GM18909 (cell line): ENCODE measurements around the gene HNRNPR.
A peak's percentile ranks its signal among the peaks of the same experiment; 100 is the strongest.

ENCODE experiments used
- ATAC-seq: cut with Tn5 transposase; IDR thresholded peaks from one replicate; pipeline ENCODE4 v1.9.1; 2021; ENCODE audit warnings: mild to moderate bottlenecking; ENCODE audit not compliant: unreplicated experiment, poor library complexity

The HNRNPR gene

DNA sequence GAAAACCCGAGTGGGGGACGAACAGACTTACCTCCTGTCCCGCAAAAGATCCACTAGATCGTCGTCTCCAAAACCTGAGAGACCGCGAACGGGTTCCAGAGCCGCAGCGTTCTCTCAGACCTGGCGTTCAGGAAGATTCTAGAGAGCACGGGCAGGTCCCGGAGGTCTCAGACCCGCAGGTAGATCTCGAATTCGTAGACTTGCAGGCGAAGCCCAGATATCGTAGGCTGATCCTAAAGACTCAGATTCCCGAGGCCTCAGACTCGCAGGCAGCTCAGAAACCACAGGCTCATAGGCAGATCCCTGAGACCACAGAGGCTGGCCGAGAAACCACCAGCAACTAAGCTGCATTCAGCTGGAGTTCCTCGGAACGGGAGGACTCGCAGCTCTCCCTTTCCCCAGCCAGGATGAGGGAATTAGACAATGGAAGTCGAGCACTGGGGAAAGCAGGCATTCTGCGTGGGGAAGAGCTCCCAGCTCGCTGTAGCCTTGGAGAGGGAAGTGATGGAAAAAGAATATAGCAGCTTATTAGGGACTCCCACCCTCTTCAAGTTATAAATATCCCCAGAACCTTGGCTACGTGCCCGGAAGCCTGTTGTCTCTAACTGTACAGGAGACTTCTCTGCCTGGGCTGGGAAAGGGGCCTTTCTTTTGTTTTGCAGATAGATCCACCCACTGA lies 25.4 kb upstream of the HNRNPR start, which contains the start of gene ZNF436:
Gene ZNF436, minus strand, starts transcription at position 502 of the 679 bp plus-strand sequence. CDS start 1,831 bp downstream, outside the sequence.
- ATAC-seq, result no peak

DNA sequence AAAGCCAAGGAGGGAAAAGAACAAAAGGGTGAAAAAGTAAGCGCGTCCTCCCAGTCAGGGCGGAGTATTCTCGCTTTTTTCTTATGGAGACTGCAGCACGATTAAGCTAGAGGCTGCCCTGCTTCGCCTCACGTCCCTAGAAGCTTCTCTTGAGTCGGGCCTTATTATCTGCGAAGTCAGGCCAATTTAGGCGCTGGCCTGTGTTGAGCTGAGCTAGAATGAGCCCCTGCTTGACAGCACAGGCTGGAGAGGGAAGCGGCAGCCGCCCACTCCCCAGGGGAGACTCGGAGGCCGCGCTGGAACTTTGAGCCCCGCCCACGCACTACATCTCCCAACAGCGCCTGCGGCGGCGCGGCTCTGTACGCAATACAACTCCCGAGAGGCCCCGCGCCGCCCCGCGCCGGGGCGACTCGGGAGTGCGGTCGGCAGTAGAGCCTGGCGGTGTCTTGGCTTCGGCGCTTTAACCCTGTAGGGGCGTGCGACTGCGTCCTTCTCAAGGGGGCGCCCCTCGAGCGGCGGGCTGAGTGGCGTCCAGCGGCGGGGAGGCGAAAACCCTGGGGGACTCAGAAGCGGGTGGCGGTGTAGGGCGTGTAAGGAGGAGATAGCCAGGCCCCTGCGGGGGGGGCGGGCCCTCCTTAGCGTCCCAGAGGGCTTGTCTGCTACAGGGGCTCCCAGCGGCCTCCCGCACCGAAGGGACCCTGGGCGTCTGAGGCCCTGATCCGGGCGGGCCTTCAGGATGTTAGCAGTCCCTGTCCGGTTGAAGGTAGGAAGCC lies 24.7 kb upstream of the HNRNPR start:
- ATAC-seq, result peak; percentile 73

DNA sequence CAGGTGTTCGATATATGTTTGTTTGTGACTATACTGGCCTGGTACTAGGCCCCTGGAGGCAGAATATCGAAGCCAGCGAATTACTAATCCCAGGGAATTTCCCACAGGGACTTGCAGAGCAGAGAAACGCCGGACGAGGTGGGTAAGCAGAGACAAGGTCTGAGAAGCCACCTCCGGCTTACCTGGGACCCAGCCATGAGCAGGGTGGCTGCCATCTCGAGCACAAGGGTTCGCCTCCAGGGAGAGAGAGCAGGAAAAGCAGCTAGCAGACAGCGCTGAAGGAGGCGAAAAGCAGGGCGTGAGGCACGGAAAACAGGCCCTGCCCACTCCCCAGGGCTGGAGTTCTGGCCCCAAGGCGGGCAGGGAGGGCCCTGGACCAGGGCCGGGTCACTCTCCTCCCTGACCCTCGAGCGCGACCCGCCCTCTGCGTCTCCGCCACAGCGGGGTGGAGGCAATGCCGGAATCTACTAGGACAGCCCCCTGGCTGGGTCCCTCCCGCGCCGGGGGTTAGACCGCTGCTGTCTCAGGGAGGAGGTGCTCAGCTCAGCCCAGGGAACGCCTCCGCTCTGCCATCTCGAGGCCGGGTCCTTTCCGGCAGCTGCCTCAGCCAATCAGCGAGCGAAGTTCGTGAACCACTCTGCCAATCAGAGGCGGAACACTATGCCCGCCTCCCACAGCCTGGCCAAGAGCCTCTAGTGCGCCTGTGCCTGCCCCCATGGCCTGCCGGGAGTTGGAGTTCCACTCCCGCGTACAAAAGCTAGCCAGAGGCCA lies 23.9 kb upstream of the HNRNPR start:
- ATAC-seq, result peak; percentile 91

- ATAC-seq, result no peak
These were observed 23.3 kb upstream of the HNRNPR start for GRCh38 chr1:23367451-23367790.

DNA sequence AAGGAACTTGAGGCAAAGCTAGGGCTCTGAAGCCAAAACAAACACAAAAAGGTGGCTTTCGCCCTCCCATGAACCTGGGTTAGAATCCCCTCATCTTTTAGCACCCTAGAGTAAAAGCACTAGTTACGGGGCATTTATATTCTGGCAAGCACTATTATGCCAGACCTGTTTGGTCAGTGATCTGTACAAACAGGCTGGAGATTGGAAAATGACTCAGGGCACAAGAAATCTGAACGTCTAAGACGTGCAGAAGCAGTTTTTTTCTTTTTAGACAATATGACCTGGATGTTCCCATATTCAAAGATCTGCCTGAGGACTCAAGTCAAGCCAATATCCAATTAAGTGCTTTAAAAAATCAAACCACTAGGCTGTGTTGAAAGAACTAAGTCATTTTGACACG lies 22.5 kb upstream of the HNRNPR start:
- ATAC-seq, result no peak

DNA sequence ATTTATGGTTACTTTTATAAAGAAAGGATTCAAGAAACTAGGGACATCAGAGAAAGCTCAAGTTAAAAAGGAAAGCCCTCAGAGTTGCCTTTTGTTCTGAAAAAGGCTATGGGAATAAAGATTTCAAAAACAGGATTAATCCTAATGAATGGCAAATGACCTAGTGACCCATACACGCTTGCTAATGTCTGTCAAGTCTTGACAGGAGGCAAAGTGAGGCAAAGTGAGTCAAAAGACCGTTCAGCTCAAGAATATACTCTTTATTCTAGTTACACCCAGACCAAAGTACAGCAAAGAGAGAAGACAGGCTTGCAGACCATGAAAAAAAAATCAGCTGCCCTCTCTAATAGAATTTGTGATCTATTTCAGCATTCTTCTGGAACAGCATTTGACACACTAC lies 22.1 kb upstream of the HNRNPR start:
- no peak for ATAC-seq

- ATAC-seq, result no peak
These were observed 18.2 kb upstream of the HNRNPR start for GRCh38 chr1:23362218-23362713.

- no peak for ATAC-seq
These were observed 14.3 kb upstream of the HNRNPR start for GRCh38 chr1:23358310-23358875.

- ATAC-seq, result no peak
These were observed 13.2 kb upstream of the HNRNPR start for GRCh38 chr1:23357138-23357908.

- no peak for ATAC-seq
These were observed 12.5 kb upstream of the HNRNPR start for GRCh38 chr1:23356471-23357137.

DNA sequence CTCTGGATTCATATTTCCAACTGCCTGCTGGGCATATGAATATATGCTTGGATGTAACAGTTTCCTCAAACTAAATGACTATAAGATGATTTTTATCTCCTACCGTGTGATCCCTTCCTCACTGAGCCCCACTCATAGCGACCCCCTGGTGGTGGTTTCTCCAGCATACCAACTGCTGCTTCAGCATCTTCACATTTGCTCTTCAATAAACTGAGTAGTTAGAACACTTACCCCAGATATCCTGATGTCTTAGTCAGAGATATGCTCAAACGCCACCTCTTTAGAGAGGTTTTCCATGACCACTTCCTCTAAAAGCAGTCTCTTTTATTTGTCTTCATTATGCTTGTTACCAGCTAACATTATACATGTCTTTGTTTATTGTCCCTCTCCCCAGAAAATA lies 10.2 kb upstream of the HNRNPR start:
- ATAC-seq, result no peak

GRCh38 chr1:23352096-23352695 lies 8.1 kb upstream of the HNRNPR start:
- no peak for ATAC-seq

DNA sequence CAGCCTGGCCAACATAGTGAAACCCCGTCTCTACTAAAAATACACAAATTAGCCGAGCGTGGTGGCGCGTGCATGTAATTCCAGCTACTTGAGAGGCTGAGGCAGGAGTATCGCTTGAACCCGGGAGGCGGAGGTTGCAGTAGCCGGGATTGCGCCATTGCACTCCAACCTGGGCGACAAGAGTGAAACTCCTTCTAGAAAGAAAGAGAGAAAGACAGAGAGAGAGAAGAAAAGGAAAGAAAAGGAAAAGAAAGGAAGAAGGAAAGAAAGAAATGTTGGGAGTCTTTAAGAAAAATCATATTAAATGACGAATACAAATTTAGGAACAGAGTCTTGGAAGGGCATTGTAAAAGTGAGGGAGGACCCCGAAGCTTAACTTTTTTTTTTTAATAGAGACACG lies 1.8 kb upstream of the HNRNPR start:
- ATAC-seq, result no peak

DNA sequence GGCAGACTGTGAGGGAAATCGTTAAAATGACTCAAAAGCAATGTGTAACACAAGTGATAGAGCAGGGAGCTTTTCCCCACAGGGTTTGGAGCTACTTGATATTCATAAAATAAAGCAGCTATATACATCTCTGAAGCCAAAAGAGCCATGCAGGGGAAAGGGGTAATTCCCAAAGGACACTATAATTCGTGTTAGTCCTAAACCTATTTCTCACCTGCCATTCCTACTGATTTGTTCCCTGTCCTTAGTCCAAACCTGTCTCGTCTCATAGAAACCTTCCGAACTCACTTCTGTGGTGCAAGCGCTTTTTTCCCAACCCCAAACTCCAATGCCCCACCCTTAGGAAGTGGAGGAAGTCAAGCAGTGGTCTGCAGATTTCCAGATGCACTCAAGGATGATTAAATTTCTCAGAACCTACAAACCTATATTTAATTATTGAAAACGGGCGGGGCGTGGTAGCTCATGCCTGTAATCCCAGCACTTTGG lies 946 bp upstream of the HNRNPR start:
- no peak for ATAC-seq

DNA sequence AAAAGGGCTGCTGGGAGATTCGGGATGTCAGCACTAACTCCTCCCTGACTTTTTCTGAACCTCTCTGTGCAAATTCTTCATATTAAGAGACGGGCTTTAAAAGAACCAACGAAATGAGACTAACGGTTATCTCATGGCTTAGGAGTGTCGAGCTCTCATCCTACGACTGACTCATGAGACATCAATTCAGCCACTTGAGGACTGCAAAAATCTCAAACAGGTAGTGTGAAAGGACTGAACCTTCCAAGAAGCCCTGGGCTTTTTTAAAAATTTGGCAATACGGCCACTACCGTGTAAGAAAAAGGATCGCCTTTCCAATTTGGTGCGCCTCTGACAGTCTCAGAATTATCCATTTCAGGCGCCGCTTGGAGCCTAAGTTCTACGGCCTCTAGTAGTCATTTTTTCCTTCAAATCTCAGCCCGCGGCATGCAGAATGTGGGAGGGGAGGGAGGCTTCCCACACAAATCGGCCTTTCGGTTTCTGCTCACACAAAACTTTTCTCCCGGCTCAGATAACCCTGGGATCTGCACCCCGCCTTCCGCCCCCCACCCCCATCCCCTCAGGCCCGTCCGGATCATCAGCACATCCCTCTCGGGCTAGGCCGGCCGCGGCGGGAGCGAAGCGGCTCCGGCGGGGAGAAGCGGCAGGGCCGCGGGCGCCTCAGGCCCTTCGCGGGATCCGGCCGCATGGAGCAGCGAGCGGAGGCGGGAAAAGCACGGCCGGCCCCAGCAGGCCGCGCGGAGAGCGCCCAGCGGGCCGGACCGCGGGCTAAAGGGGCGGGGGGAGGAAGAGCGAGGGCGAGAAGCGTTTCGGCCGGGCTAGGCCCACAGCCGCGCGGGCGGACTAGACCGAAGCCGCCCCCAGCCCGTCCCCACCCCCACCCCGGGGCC lies 618 bp downstream of the HNRNPR start:
- ATAC-seq, result peak; percentile 17

DNA sequence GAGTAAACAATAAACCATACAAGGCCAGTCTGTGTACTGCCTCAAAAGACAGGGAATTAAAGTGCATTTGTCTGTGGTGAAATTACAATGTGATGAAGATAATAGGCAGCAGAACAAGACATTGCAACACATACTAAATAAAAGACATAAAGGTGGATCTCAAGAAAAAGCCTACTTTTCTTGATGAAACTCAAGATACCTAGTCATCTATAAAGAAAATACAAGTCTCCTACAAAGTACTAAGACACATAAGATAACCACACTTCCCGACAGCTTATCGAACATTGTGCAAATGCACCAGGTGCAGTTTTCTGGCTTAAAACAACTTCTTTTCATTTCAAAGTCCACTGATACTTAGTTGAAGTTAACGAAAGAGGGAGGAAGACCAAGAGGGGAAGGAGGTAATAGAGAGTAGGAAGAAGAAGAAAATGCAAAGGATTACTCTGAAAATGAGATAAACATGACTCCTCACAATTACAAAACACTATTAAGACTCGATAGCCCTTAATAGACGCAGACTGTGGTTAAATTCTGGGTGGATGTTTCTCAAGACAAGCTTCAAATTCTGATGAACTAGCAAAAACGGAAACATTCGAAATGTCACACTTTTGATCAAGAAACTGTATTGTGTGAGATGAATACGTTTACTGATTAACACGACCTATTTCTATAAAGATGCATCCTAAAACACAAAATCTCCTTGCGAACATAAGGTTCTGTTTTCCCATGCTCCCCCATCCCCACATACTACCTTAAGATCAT lies 2.0 kb downstream of the HNRNPR start:
- ATAC-seq, result no peak

- ATAC-seq, result no peak
These were observed 4.5 kb downstream of the HNRNPR start for GRCh38 chr1:23339632-23340031.
